PFSK-1 (cell line): ENCODE measurements around the gene S100A14.

Experiments used
- FOXP2 ChIP-seq: optimal IDR thresholded peaks from 2 replicates; pipeline ENCODE3; 2011; ENCODE audit warnings: borderline replicate concordance, control low read depth, inconsistent platforms; ENCODE audit not compliant: insufficient read depth; ENCODE audit errors: extremely low read length, extremely low read depth
- POLR2AphosphoS5 ChIP-seq: IDR thresholded peaks from 2 replicates; pipeline ENCODE4 v1.6.1; 2012; ENCODE audit warnings: low read depth, mild to moderate bottlenecking, control low read depth, low read length, moderate library complexity
- SIN3A ChIP-seq: IDR thresholded peaks from 2 replicates; pipeline ENCODE4 v1.6.1; 2012; ENCODE audit warnings: mild to moderate bottlenecking, low read length, moderate library complexity, borderline replicate concordance; ENCODE audit not compliant: insufficient read depth
- TAF1 ChIP-seq: IDR thresholded peaks from 2 replicates; pipeline ENCODE4 v1.6.1; 2012; ENCODE audit warnings: low read length, control low read depth, borderline replicate concordance; ENCODE audit not compliant: insufficient read depth
- TF ChIP-seq, protein P1 (sequence below), 2 experiments: IDR thresholded peaks; 2 replicates each; pipeline versions ENCODE4 v1.6.1 to v1.8.0; 2011 to 2012; ENCODE audit warnings: low read depth in 2 of 2, low read length in 2 of 2, control low read depth in 1 of 2, inconsistent platforms in 1 of 2, mild to moderate bottlenecking in 1 of 2, moderate library complexity in 1 of 2; ENCODE audit not compliant: insufficient read depth in 1 of 2

DNA sequence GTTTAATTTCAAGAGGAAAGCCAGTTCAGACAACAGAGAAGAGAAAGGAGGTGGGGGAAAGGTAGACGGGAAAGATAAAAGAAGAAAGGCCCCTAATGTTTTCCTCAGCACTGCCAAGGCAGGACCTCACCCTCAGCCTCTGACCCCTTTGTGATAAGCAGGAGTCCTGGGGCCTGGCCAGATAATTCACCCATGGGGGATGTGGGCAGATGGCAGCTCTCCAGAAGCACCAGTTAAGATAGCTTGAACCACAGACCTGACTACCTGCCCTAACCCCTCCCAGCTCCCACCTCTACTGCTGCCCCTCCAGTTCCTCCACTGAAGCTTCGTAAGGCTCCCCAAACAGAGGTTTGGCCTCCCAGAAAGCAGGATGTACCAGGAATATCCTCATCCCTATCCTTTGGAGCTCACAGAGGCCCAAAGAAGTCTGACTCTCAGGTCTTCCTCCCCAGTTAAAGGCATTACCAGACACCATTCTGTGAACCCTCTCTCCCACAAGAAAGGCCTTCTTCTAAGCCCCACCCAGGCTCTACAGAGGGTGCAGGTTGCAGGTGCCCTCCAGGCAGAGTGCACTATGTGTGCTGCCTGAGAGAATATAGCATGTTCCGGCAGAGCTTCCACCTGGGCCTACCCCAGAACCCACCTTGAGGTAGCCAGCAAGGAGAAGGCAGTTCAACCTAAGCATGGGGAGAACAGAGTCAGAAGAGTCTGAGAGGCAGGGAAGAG, 33.2 kb upstream of the S100A14 start:
- TF ChIP-seq, protein P1, sequence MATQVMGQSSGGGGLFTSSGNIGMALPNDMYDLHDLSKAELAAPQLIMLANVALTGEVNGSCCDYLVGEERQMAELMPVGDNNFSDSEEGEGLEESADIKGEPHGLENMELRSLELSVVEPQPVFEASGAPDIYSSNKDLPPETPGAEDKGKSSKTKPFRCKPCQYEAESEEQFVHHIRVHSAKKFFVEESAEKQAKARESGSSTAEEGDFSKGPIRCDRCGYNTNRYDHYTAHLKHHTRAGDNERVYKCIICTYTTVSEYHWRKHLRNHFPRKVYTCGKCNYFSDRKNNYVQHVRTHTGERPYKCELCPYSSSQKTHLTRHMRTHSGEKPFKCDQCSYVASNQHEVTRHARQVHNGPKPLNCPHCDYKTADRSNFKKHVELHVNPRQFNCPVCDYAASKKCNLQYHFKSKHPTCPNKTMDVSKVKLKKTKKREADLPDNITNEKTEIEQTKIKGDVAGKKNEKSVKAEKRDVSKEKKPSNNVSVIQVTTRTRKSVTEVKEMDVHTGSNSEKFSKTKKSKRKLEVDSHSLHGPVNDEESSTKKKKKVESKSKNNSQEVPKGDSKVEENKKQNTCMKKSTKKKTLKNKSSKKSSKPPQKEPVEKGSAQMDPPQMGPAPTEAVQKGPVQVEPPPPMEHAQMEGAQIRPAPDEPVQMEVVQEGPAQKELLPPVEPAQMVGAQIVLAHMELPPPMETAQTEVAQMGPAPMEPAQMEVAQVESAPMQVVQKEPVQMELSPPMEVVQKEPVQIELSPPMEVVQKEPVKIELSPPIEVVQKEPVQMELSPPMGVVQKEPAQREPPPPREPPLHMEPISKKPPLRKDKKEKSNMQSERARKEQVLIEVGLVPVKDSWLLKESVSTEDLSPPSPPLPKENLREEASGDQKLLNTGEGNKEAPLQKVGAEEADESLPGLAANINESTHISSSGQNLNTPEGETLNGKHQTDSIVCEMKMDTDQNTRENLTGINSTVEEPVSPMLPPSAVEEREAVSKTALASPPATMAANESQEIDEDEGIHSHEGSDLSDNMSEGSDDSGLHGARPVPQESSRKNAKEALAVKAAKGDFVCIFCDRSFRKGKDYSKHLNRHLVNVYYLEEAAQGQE (IDR thresholded peaks at IDR 0.05; ENCODE audit: insufficient read depth in 1 of 2, low read depth in 2 of 2, low read length in 2 of 2): no peak
- TF ChIP-seq POLR2AphosphoS5: no peak
- no peak for TF ChIP-seq TAF1
- TF ChIP-seq SIN3A: no peak
- no peak for TF ChIP-seq FOXP2
